Small intestine (tissue), 7 donors: ENCODE results near the gene SLC66A2. TPM values are rescaled to one million over a fixed set of nuclear protein-coding genes. Genes with fewer than 3 reads are reported as not detected.

Experiments used
- DNase-seq, 2 donors: peaks; one replicate each; pipeline versions ENCODE4 v3.0.0 to v3.0.0-alpha.2; 2013
- FAIRE-seq: peaks from 2 replicates; lab custom pipeline; 2012; peaks lifted over from hg19 to GRCh38; lab: Jason Lieb, UNC
- H3K27ac ChIP-seq, 3 donors: one replicate each; pipeline ENCODE4 v1.5.1; 2013; ENCODE audit warnings: low read length in 2 of 3, mild to moderate bottlenecking in 2 of 3, control low read depth in 1 of 3, inconsistent platforms in 1 of 3, low read depth in 1 of 3, moderate library complexity in 1 of 3
- H3K27me3 ChIP-seq, 3 donors: one replicate each; pipeline ENCODE4 v1.6.1; 2013; ENCODE audit warnings: low read length in 3 of 3, inconsistent platforms in 1 of 3; ENCODE audit not compliant: control insufficient read depth in 3 of 3, insufficient read depth in 3 of 3
- H3K36me3 ChIP-seq, 3 donors: one replicate each; pipeline ENCODE4 v1.6.1; 2013; ENCODE audit warnings: low read length in 3 of 3, inconsistent platforms in 1 of 3, low read depth in 1 of 3, mild to moderate bottlenecking in 1 of 3, moderate library complexity in 1 of 3; ENCODE audit not compliant: control insufficient read depth in 3 of 3, insufficient read depth in 2 of 3
- H3K4me1 ChIP-seq, 3 donors: one replicate each; pipeline ENCODE4 v1.6.1; 2013; ENCODE audit warnings: low read length in 2 of 3, inconsistent platforms in 1 of 3, low read depth in 1 of 3, mild to moderate bottlenecking in 1 of 3, moderate library complexity in 1 of 3; ENCODE audit not compliant: control insufficient read depth in 3 of 3, insufficient read depth in 2 of 3
- H3K4me3 ChIP-seq, 3 donors: one replicate each; pipeline ENCODE4 v1.5.1; 2013; ENCODE audit warnings: low read length in 3 of 3, control low read depth in 1 of 3, inconsistent platforms in 1 of 3, low read depth in 1 of 3, mild to moderate bottlenecking in 1 of 3, moderate library complexity in 1 of 3
- H3K9me3 ChIP-seq, 2 donors: one replicate each; pipeline ENCODE4 v1.6.1; 2013; ENCODE audit warnings: low read depth in 1 of 2, low read length in 1 of 2; ENCODE audit not compliant: control insufficient read depth in 2 of 2, insufficient read depth in 1 of 2
- WGBS, 3 donors: extraction: QIAGEN DNeasy Blood & Tissue Kit; methylation state at CpG; one replicate each; pipeline ENCODE4 v1.1.7; 2013; 5-methylcytosine and 5-hydroxymethylcytosine counted together
- polyA plus RNA-seq, 4 donors: library from polyadenylated mRNA; stranded (reverse) in 3 of 4; unstranded in 1 of 4; fragments of 200-250 nt in 3 of 4; fragments of 120-200 nt in 1 of 4; gene quantifications; one replicate each; pipeline versions ENCODE4 v1.2.1 to v1.2.3, GENCODE V29; 2013
- donor health status: healthy with polysubstance abuse.
- donor health status: control.
- donor health status: control.
- donor health status: Bipolar disorder and iron deficiency.
- donor health status: healthy.

SLC66A2 gene
- polyA plus RNA-seq, 4 donors = 15.0 to 30.3 (median 17.8) TPM

DNA sequence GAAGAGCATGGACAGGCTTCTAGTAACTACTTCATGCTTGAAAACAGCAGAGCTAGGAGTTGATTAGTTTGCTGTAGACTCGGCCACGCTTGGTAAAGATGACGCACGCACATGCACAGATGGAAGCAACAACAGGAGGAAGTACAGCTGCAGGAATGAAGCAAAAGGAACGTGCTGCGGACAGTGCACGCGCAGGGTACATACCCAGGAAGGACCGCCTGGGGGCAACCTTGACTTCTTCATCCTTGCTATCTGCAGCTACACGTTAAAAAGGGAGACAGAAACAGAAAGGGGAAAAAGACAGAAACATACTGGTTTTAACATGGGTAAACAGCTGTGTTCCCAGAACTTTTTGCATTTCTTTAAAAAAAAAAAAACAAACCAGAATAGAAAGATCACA is 17.7 kb downstream of the SLC66A2 start:
- H3K4me1 ChIP-seq = peaks cover 0 to 8% (median 6%) of the 10 kb centered on the region in 3 donors
- H3K27me3 ChIP-seq = no peaks in the 10 kb centered on the region
- H3K36me3 ChIP-seq = peaks cover 2 to 32% (median 5%) of the 10 kb centered on the region in 3 donors
- no peak overlapping the region for H3K4me3 ChIP-seq
- peaks cover 0 to 38% of the 10 kb centered on the region in 2 donors for H3K9me3 ChIP-seq
- H3K27ac ChIP-seq = no peak overlapping the region
- 67 to 77% (median 73%) methylated on average over 10 of the region's 10 CpGs for WGBS, 3 donors
- FAIRE-seq = no peak
- DNase-seq = peak; percentile 59 to 61

DNA sequence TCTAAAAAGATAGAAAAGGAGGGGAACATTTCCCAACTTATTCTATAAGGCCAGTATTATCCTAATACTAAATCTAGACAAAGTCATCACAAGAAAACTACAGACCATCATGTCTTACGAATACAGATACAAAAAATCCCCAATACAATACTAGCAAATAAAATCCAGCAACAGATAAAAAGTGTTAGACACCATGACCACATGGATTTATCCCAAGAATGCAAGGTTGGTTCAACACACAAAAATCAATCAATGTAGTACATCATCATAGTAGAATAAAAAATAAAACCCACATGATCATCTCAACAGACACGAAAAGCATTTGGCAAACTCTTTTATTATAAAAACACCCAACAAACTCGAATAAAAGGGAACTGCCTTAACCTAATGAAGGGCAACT is 18.5 kb downstream of the SLC66A2 start:
- Histone ChIP-seq H3K4me3 (no peak overlapping the region), H3K4me1 (peaks cover 0 to 8% (median 6%) of the 10 kb centered on the region in 3 donors), H3K27ac (no peak overlapping the region), H3K36me3 (peaks cover 2 to 38% (median 3%) of the 10 kb centered on the region in 3 donors), H3K27me3 (no peaks in the 10 kb centered on the region), H3K9me3 (peaks cover 0 to 47% of the 10 kb centered on the region in 2 donors)
- FAIRE-seq (no peak), DNase-seq (no peak)
- 94 to 96% (median 94%) methylated on average over 3 of the region's 3 CpGs for whole genome bisulfite sequencing, 3 donors

DNA sequence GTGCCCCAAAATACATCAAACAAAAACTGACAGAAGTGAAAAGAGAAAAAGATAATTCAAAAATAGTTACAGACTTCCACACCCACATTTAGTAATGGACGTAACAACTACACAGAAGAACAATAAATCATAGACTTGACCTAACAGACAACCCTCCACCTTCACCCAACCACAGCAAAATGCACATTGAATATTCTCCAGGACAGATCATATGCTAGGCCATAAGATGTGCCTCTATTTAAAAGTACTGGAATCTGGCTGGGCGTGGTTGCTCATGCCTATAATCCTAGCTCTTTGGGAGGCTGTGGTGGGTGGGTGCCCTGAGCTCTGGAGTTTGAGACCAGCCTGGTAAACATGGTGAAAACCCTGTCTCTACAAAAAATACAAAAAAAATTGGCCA is 20.0 kb downstream of the SLC66A2 start:
- Histone ChIP-seq H3K36me3 (peaks cover 2 to 40% (median 3%) of the 10 kb centered on the region in 3 donors), H3K9me3 (peaks cover 0 to 46% of the 10 kb centered on the region in 2 donors), H3K4me1 (peaks cover 0 to 8% (median 6%) of the 10 kb centered on the region in 3 donors), H3K4me3 (no peak overlapping the region), H3K27me3 (no peaks in the 10 kb centered on the region), H3K27ac (no peak overlapping the region)
- DNase-seq (no peak), FAIRE-seq (no peak)
- 92 to 100% (median 94%) methylated on average over 2 of the region's 2 CpGs for WGBS, 3 donors

- FAIRE-seq = no peak
- 98 to 99% (median 98%) methylated on average over 2 of the region's 2 CpGs for WGBS, 3 donors
- peaks cover 0 to 37% of the 10 kb centered on the region in 2 donors for H3K9me3 ChIP-seq
Observed at GRCh38 chr18:79930020-79930642, 21.3 kb downstream of the SLC66A2 start.

GRCh38 chr18:79928563-79928960 is 22.9 kb downstream of the SLC66A2 start:
- Histone ChIP-seq H3K4me3 (no peak overlapping the region), H3K27ac (no peak overlapping the region), H3K36me3 (peaks cover 2 to 48% (median 3%) of the 10 kb centered on the region in 3 donors), H3K4me1 (no peaks in the 10 kb centered on the region), H3K27me3 (no peaks in the 10 kb centered on the region), H3K9me3 (peaks cover 0 to 45% of the 10 kb centered on the region in 2 donors)
- FAIRE-seq (no peak), DNase-seq (no peak)
- WGBS, 3 donors = 96 to 99% (median 97%) methylated on average over 9 of the region's 9 CpGs

More at GRCh38 chr18:79930020-79930642, 21.3 kb downstream of the SLC66A2 start:
- Histone ChIP-seq H3K4me3 (no peak overlapping the region), H3K4me1 (peaks cover 0 to 8% (median 6%) of the 10 kb centered on the region in 3 donors), H3K36me3 (peaks cover 2 to 39% (median 3%) of the 10 kb centered on the region in 3 donors), H3K27me3 (no peaks in the 10 kb centered on the region), H3K27ac (no peak overlapping the region)
- DNase-seq = no peak

GRCh38 chr18:79927607-79928562 is 23.6 kb downstream of the SLC66A2 start:
- DNase-seq (no peak), FAIRE-seq (no peak)
- Histone ChIP-seq H3K4me1 (no peaks in the 10 kb centered on the region), H3K4me3 (no peak overlapping the region), H3K36me3 (peaks cover 2 to 48% (median 3%) of the 10 kb centered on the region in 3 donors), H3K9me3 (peaks cover 0 to 45% of the 10 kb centered on the region in 2 donors), H3K27ac (no peak overlapping the region), H3K27me3 (no peaks in the 10 kb centered on the region)
- WGBS, 3 donors = 93 to 97% (median 93%) methylated on average over 23 to 25 of the region's 25 CpGs

DNA sequence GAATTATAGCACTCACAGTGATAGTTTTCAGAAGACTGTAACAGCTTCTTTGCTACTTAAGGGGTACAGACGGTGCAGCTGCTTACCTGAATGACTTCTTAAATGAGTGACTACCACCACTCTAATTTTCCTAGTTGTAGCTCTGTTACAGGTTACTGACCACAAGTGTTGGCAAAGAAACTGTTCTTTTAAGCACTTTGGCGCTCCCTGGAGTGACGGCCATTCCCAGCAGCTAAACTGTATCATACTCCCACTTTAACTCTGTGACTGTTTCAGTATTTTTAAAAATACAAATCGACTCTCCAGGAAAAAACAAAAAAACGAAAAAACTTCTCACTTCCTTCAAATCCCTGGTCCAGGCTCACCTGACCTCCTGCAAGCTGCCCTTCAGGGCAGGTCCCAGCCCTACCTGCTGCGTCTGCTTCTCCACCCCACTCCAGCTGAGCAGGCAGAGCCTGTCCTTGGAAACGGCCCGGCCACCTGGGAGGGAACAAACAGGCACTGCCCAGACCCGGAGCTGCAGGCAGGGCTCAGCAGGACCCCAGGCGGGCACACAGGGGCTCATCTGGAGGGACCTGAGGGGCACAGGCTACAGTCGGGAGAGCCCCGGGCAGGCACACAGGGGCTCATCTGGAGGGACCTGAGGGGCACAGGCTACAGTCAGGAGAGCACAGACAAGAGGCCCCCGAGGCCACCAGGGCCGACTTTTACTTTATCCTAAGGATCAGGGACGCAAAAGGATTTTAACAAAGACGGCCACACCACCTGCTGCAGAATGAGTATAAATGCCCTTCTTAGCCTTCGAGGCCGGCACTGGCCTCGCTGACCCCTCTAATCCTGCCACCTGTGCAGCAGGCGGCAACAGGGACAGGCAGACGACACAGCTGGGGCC is 24.5 kb downstream of the SLC66A2 start:
- Histone ChIP-seq H3K9me3 (peaks cover 0 to 51% of the 10 kb centered on the region in 2 donors), H3K4me3 (no peak overlapping the region), H3K27me3 (no peaks in the 10 kb centered on the region), H3K4me1 (no peaks in the 10 kb centered on the region), H3K27ac (no peak overlapping the region), H3K36me3 (peaks cover 2 to 53% (median 7%) of the 10 kb centered on the region in 3 donors)
- WGBS, 3 donors = 89 to 95% (median 93%) methylated on average over 21 of the region's 21 CpGs
- no peak for FAIRE-seq
- no peak for DNase-seq
